KMS-11 (cell line): Measurements from ENCODE around the gene DENND1A.

Experiments used
- H2AFZ ChIP-seq: fragments of 200-600 bp; sonication (generic); 2 replicates; pipeline ENCODE4 v1.6.1; 2016; ENCODE audit warnings: antibody characterized with exemption, mixed run types, low read depth
- H3K27ac ChIP-seq: fragments of 200-600 bp; sonication (generic); 2 replicates; pipeline ENCODE4 v1.6.1; 2016; ENCODE audit warnings: mild to moderate bottlenecking, mixed run types
- H3K27me3 ChIP-seq: fragments of 200-600 bp; sonication (generic); 2 replicates; pipeline ENCODE4 v1.6.1; 2017; ENCODE audit warnings: mild to moderate bottlenecking, low read depth, mixed run types, moderate library complexity; ENCODE audit not compliant: insufficient read depth
- H3K36me3 ChIP-seq: fragments of 200-600 bp; sonication (generic); 2 replicates; pipeline ENCODE4 v1.6.1; 2017; ENCODE audit warnings: mild to moderate bottlenecking, mixed run types; ENCODE audit not compliant: insufficient read depth
- H3K4me1 ChIP-seq: fragments of 200-600 bp; sonication (generic); 2 replicates; pipeline ENCODE4 v1.6.1; 2016; ENCODE audit warnings: mild to moderate bottlenecking, low read depth, mixed run types; ENCODE audit not compliant: poor library complexity, severe bottlenecking
- H3K4me2 ChIP-seq: fragments of 200-600 bp; sonication (generic); 2 replicates; pipeline ENCODE4 v1.7.0; 2016; ENCODE audit warnings: mild to moderate bottlenecking, mixed run types
- H3K4me3 ChIP-seq: fragments of 200-600 bp; sonication (generic); IDR thresholded peaks from 2 replicates; pipeline ENCODE4 v1.6.1; 2017; ENCODE audit warnings: low read depth, low read length, mixed read lengths; ENCODE audit not compliant: insufficient read depth
- H3K79me2 ChIP-seq: fragments of 200-600 bp; sonication (generic); 2 replicates; pipeline ENCODE4 v1.6.1; 2016; ENCODE audit warnings: low read depth, mixed run types; ENCODE audit not compliant: insufficient read depth
- H3K9ac ChIP-seq: fragments of 200-600 bp; sonication (generic); 2 replicates; pipeline ENCODE4 v1.6.1; 2016; ENCODE audit warnings: mild to moderate bottlenecking, mixed run types
- H4K20me1 ChIP-seq: fragments of 200-600 bp; sonication (generic); 2 replicates; pipeline ENCODE4 v1.6.1; 2016; ENCODE audit warnings: mild to moderate bottlenecking, mixed run types; ENCODE audit not compliant: insufficient read depth
- TF ChIP-seq, protein P1 (sequence below): fragments of 200-600 bp; sonication (generic); conservative IDR thresholded peaks from 2 replicates; pipeline ENCODE4 v1.6.1; 2017; ENCODE audit warnings: low read depth, mild to moderate bottlenecking, antibody characterized with exemption, low read length, moderate library complexity, mixed read lengths

The DENND1A gene

DNA sequence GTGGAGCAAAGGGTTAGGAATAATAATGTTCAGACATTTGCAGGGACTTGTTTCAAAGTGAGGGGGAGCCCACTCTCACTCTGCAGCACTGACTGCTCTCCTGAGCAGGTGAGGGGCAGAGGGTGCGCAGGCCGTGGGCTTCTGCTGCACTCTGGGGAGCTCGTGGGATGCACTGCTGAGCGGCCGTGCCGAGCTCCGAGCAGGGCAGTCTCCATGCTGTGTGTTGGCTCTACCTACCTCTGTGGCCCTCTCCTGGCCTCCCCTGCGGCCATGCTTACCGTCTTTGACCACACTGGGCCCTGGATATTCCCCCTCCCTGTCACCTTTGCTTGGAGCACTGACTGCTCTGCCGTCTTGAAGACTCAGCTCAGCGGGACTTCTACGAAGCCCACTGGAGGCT, 540.2 kb downstream of the DENND1A start:
- Histone ChIP-seq H3K4me3 (no peak overlapping the region), H4K20me1 (no peaks in the 10 kb centered on the region), H3K27ac (no peak overlapping the region), H3K36me3 (no peaks in the 10 kb centered on the region), H3K9ac (no peak overlapping the region), H3K4me2 (no peak overlapping the region), H3K27me3 (no peaks in the 10 kb centered on the region), H3K79me2 (no peaks in the 10 kb centered on the region), H3K4me1 (no peaks in the 10 kb centered on the region), H2AFZ (no peak overlapping the region)
- TF ChIP-seq, protein P1, sequence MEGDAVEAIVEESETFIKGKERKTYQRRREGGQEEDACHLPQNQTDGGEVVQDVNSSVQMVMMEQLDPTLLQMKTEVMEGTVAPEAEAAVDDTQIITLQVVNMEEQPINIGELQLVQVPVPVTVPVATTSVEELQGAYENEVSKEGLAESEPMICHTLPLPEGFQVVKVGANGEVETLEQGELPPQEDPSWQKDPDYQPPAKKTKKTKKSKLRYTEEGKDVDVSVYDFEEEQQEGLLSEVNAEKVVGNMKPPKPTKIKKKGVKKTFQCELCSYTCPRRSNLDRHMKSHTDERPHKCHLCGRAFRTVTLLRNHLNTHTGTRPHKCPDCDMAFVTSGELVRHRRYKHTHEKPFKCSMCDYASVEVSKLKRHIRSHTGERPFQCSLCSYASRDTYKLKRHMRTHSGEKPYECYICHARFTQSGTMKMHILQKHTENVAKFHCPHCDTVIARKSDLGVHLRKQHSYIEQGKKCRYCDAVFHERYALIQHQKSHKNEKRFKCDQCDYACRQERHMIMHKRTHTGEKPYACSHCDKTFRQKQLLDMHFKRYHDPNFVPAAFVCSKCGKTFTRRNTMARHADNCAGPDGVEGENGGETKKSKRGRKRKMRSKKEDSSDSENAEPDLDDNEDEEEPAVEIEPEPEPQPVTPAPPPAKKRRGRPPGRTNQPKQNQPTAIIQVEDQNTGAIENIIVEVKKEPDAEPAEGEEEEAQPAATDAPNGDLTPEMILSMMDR: no peak

DNA sequence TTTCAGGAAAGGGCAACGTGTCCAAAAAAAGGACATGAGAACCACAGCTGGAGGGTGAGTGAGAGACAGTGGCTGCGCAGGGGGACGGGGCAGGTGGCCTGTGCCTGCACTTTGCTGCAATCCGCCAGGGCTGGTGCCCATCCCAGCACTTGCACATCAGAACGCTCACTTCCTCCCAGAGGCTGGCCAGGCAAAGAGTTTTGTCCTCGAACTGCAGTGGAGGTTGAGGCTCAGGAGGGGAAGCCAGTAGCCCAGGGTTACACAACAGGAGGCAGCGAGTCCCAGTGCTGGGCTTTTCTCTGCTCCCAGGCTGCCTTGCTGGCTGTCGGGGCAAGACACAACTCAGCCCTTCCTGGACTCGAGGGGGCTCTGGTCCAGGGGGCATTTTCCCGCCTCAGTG, 540.9 kb downstream of the DENND1A start:
- Histone ChIP-seq H3K27me3 (no peaks in the 10 kb centered on the region), H3K27ac (no peak overlapping the region), H2AFZ (no peak overlapping the region), H3K9ac (no peak overlapping the region), H3K79me2 (no peaks in the 10 kb centered on the region), H3K4me3 (no peak overlapping the region), H3K36me3 (no peaks in the 10 kb centered on the region), H3K4me2 (no peak overlapping the region), H3K4me1 (no peaks in the 10 kb centered on the region), H4K20me1 (no peaks in the 10 kb centered on the region)
- TF ChIP-seq, protein P1: no peak

DNA sequence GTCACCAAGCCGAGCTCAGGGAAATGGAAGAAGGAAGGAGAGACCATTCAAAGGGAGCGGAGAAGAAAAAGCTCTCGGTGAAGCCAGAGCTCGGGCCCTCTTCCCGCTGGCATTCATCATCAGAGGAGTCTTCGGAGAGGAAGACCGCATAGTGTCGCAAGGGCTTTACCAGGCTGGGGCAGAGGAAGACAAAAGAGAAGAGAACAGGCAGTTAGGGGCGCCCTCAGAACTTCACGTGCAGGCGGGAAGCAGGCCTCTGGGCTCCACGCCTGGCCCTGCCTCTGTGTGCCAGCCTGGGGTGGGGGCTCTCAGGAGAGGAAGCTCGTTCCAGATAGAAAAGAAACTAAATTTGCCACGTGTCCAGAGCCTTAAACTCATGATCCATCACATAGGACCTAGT, 542.2 kb downstream of the DENND1A start:
- Histone ChIP-seq H4K20me1 (no peaks in the 10 kb centered on the region), H3K4me3 (no peak overlapping the region), H3K27me3 (no peaks in the 10 kb centered on the region), H3K27ac (no peak overlapping the region), H3K4me2 (no peak overlapping the region), H2AFZ (no peak overlapping the region), H3K79me2 (no peaks in the 10 kb centered on the region), H3K9ac (no peak overlapping the region), H3K36me3 (no peaks in the 10 kb centered on the region), H3K4me1 (no peaks in the 10 kb centered on the region)
- TF ChIP-seq, protein P1: no peak

DNA sequence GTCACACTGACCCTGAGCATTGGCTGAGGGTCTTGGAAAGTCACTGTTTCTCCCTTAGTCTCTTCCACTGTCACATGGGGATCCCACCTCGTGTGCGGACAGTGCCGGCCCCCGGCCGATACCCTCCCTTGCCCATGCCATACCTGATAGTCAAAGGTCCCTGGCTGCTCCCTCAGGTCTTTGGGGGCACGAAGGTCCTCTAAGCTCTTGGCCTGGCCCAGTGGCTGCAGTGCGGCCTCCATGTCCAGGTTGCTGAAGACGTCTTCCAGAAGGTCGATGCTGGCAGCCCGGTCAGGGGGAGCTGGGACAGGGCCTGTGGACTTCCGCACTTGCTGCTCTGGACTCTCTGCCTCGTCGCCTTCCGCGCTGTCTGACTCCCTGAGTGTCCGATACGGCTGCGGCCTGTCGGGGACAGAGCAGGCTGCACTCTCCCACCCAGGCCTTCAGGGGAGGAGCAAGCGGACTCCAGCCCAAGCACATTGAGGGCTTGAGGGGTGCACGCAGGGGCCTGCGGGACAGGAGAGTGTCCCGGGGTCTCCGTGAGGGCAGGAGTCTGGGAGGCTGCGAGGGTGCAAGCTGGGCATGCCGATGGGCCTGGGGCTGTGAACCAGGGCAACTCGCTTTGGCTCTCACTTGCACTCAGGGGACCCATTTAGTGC, 546.3 kb downstream of the DENND1A start:
- Histone ChIP-seq H2AFZ (no peak overlapping the region), H3K9ac (no peak overlapping the region), H3K36me3 (no peaks in the 10 kb centered on the region), H3K79me2 (no peaks in the 10 kb centered on the region), H3K27me3 (no peaks in the 10 kb centered on the region), H3K27ac (no peak overlapping the region), H4K20me1 (no peaks in the 10 kb centered on the region), H3K4me2 (no peak overlapping the region), H3K4me1 (no peaks in the 10 kb centered on the region), H3K4me3 (no peak overlapping the region)
- TF ChIP-seq, protein P1: no peak
